CD8-positive, alpha-beta memory T cell (primary cell): ENCODE results near the gene KRTAP5-7. TPM values are rescaled to one million over a fixed set of nuclear protein-coding genes. Genes with fewer than 3 reads are reported as not detected.
"Not testable (repeated sequence)": the region's sequence is repeated elsewhere in the genome, so short reads cannot be mapped to it uniquely, and the experiment has no call there.

Experiments
- CTCF ChIA-PET: fragments of 350-600 bp; sonication (Branson Sonifier 250); formaldehyde crosslinking; loops from one replicate; lab custom pipeline; 2021; ENCODE audit warnings: antibody characterized with exemption; lab: Charles Lee
- POLR2A ChIA-PET: fragments of 350-600 bp; sonication (Branson Sonifier 250); formaldehyde crosslinking; loops from one replicate; lab custom pipeline; 2021; ENCODE audit warnings: antibody characterized with exemption; lab: Charles Lee
- DNase-seq, 5 donors: peaks; one replicate each; pipeline versions ENCODE4 v3.0.0 to v3.0.0-alpha.2; 2020 to 2022; ENCODE audit warnings: mixed read lengths in 1 of 5
- H3K27ac ChIP-seq: one replicate; pipeline ENCODE4 v1.7.0; 2013; ENCODE audit warnings: low read depth, mild to moderate bottlenecking, low read length, moderate library complexity
- H3K27me3 ChIP-seq: 2 replicates; pipeline ENCODE4 v1.7.0; 2013; ENCODE audit warnings: low read length, mild to moderate bottlenecking; ENCODE audit not compliant: insufficient read depth, poor library complexity, severe bottlenecking
- H3K36me3 ChIP-seq: 2 replicates; pipeline ENCODE4 v1.7.0; 2013; ENCODE audit warnings: mild to moderate bottlenecking, low read length, moderate library complexity; ENCODE audit not compliant: insufficient read depth
- H3K4me1 ChIP-seq: 2 replicates; pipeline ENCODE4 v1.7.0; 2013; ENCODE audit warnings: mild to moderate bottlenecking, low read length, moderate library complexity; ENCODE audit not compliant: insufficient read depth
- H3K4me3 ChIP-seq: 2 replicates; pipeline ENCODE4 v1.7.0; 2013; ENCODE audit warnings: mild to moderate bottlenecking, low read length
- H3K9me3 ChIP-seq: 2 replicates; pipeline ENCODE4 v1.7.0; 2013; ENCODE audit warnings: mild to moderate bottlenecking, low read length
- H3K27ac Mint-ChIP-seq, 8 donors: one replicate each; pipeline ENCODE4 v1.8.0; 2020 to 2021; ENCODE audit warnings: mixed read lengths in 8 of 8, mild to moderate bottlenecking in 6 of 8, inconsistent platforms in 3 of 8, moderate library complexity in 3 of 8
- H3K27me3 Mint-ChIP-seq, 2 donors: one replicate each; pipeline ENCODE4 v1.8.0; 2020 to 2021; ENCODE audit warnings: mixed read lengths in 2 of 2, mild to moderate bottlenecking in 1 of 2, moderate library complexity in 1 of 2
- H3K36me3 Mint-ChIP-seq, 3 donors: one replicate each; pipeline ENCODE4 v1.8.0; 2020 to 2021; ENCODE audit warnings: mixed read lengths in 3 of 3, inconsistent platforms in 1 of 3, mild to moderate bottlenecking in 1 of 3
- H3K4me1 Mint-ChIP-seq, 3 donors: one replicate each; pipeline ENCODE4 v1.8.0; 2020 to 2021; ENCODE audit warnings: mixed read lengths in 3 of 3, inconsistent platforms in 1 of 3, mild to moderate bottlenecking in 1 of 3
- H3K4me3 Mint-ChIP-seq, 7 donors: one replicate each; pipeline ENCODE4 v1.8.0; 2020 to 2021; ENCODE audit warnings: mixed read lengths in 7 of 7, mild to moderate bottlenecking in 6 of 7, moderate library complexity in 4 of 7, inconsistent platforms in 2 of 7
- H3K9me3 Mint-ChIP-seq, 5 donors: one replicate each; pipeline ENCODE4 v1.8.0; 2020 to 2022; ENCODE audit warnings: mixed read lengths in 5 of 5, mild to moderate bottlenecking in 3 of 5, moderate library complexity in 2 of 5, inconsistent platforms in 1 of 5
- polyA plus RNA-seq: library from polyadenylated mRNA; unstranded; fragments of 300-500 nt; fragmentation: Illumina TruSeq; gene quantifications from one replicate; pipeline ENCODE4 v1.2.3, GENCODE V29; 2021
- total RNA-seq, 2 experiments: library from RNA; stranded (reverse); gene quantifications; one replicate each; pipeline ENCODE4 v1.2.3, GENCODE V29; 2021

KRTAP5-7 gene
- total and polyA plus RNA-seq, 3 experiments from 2014 or later = not detected

DNA sequence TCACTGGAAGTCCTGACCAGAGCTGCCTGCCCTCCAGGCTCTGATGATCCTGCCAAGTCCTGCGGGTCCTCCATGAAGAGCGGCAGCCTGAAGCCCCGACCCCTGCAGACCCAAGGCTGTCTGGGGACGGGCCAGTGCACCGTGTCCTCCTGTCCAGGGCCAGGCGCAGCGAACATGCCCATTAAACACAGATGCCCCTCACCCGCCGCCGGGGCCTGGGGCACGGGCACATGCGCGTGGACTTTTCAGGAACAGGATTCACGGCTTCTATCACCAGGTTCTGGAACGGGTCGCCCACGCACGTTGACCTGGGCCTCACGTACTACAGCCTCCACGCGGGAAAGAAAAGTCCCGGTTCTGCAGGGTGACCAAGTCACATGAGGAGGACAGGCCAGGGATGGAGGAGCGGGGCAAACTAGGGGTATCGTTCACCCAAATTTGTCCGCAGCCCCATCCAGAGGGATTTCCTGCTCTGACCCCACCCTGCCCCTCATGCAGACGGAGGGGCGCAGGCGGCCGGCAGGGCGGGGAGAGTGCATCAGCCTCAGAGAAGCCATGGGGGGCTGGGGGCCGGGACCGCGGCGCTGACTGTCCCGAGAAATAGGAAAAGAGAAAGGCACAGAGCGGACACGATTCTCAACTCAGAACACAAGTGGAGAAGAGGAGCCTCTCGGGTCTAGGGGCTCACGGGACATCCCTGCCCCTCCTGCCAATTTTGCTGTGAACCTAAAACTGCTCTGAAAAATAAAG, 44.2 kb downstream of the KRTAP5-7 start:
- H3K27ac Mint-ChIP-seq, H3K4me1 ChIP-seq, POLR2A ChIA-PET, H3K27ac ChIP-seq, DNase-seq, H3K4me3 ChIP-seq, H3K4me3 Mint-ChIP-seq, H3K36me3 ChIP-seq, H3K9me3 Mint-ChIP-seq, H3K9me3 ChIP-seq, H3K4me1 Mint-ChIP-seq, H3K36me3 Mint-ChIP-seq, H3K27me3 ChIP-seq: not testable (repeated sequence)
- CTCF ChIA-PET = interaction anchor here (0.7 kb wide), 1 partner anchor 9 kb away, joined by 3 read pairs; no protein-coding TSS in a partner anchor
- peaks cover 14 to 20% of the 10 kb centered on the region in 2 donors for H3K27me3 Mint-ChIP-seq

DNA sequence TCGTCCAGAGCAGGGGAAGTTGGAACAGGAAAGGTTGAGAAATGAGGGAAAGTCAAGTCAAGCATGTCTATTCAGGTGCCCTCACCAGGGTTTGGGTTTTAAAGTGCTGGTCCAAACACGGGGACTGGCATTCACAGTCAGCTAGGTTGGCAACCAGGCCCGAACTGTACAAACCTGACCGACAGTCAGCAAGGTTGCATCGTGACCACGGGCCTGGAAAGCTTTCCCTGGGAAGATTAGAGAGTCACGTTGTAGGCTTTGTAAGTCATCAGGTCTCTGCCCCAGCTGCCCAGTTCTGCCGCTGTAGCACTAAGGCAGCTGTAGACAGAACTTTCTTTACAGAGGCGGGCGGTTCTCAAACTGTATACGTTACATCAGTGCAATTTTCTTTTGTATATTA, 45.7 kb downstream of the KRTAP5-7 start:
- peaks cover 14 to 15% of the 10 kb centered on the region in 2 donors for H3K27me3 Mint-ChIP-seq

DNA sequence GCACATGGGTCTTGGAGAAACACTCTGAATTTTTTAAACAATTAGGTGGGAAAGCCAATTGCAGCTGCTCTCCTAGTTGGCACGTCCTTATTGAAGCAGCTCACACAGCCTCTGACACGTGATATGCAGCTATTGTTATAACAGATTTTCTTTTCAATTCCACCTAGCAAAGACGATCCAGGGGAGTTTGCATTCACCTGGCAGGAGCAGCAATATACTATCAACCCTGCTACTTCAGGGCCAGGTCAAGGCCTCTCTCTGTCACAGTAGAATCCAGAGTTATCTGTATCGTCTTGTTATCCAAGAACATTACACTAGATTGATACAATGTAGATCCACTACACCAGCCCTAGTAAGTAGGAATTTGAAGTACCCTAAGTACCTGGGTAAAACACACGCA, 47.4 kb downstream of the KRTAP5-7 start:
- no peaks in the 10 kb centered on the region for H3K4me1 ChIP-seq
- Mint-ChIP-seq H3K4me3 (no peak overlapping the region), H3K36me3 (no peaks in the 10 kb centered on the region), H3K27ac (no peak overlapping the region), H3K9me3 (no peaks in the 10 kb centered on the region), H3K4me1 (no peaks in the 10 kb centered on the region), H3K27me3 (peaks cover 9% of the 10 kb centered on the region in 2 donors)
- ChIA-PET CTCF (no interaction called here), POLR2A (no interaction called here)
- H3K27me3 ChIP-seq = no peaks in the 10 kb centered on the region
- DNase-seq = no peak
- no peaks in the 10 kb centered on the region for H3K36me3 ChIP-seq
- H3K9me3 ChIP-seq = no peaks in the 10 kb centered on the region
- H3K4me3 ChIP-seq = no peak overlapping the region
- no peak overlapping the region for H3K27ac ChIP-seq

More for the DNA sequence above, 45.7 kb downstream of the KRTAP5-7 start:
- ChIA-PET CTCF (no interaction called here), POLR2A (no interaction called here)
- H3K4me3 Mint-ChIP-seq = no peak overlapping the region
- no peak for DNase-seq
- H3K27ac ChIP-seq = no peak overlapping the region
- H3K27me3 ChIP-seq = no peaks in the 10 kb centered on the region
- no peaks in the 10 kb centered on the region for H3K9me3 ChIP-seq
- H3K4me1 Mint-ChIP-seq = no peaks in the 10 kb centered on the region
- no peaks in the 10 kb centered on the region for H3K36me3 Mint-ChIP-seq
- no peaks in the 10 kb centered on the region for H3K4me1 ChIP-seq
- H3K9me3 Mint-ChIP-seq = no peaks in the 10 kb centered on the region
- H3K27ac Mint-ChIP-seq = no peak overlapping the region
- H3K36me3 ChIP-seq = no peaks in the 10 kb centered on the region
- H3K4me3 ChIP-seq = no peak overlapping the region

DNA sequence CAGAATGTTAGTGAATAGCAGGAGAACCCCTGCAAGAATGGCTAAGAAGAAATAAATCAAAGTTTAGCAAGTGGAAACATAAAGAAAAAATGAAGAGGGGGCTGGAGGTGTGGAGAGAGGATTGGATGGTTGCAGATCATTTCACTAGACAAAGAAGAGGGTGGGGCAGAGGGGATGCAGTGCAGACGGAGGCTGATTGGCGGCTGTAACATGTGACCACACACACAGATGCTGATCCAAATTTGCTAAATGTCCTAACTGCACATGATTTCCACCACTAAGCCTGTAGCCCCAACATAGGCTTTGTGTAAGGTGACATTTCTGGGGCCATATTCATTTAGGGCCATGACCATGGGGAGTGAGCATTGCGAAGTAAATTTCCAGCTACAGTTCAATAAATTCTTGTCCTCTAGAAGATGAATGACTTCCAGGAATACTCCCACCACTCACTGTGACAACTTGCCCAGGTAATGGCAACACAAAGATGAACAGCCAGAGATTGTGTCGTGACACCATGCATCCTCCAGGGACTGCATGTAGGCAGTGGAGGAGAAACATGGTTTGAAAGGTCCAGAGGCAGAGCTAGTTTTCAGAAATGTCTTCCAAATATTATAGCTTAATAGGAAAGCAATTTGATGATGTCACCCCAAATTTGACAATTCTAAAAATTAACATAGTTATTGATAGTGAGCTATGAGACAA, 48.8 kb downstream of the KRTAP5-7 start:
- Histone ChIP-seq H3K4me1 (no peaks in the 10 kb centered on the region), H3K9me3 (no peaks in the 10 kb centered on the region), H3K27ac (no peak overlapping the region), H3K4me3 (no peak overlapping the region), H3K27me3 (no peaks in the 10 kb centered on the region), H3K36me3 (no peaks in the 10 kb centered on the region)
- H3K27me3 Mint-ChIP-seq = peaks cover 12 to 14% of the 10 kb centered on the region in 2 donors
- CTCF ChIA-PET = no interaction called here
- peak overlapping the region in 1 of 8 donors; percentile 76 for H3K27ac Mint-ChIP-seq
- no peak for DNase-seq
- H3K4me3 Mint-ChIP-seq = no peak overlapping the region
- H3K9me3 Mint-ChIP-seq = no peaks in the 10 kb centered on the region
- no peaks in the 10 kb centered on the region for H3K36me3 Mint-ChIP-seq
- peaks cover 4 to 9% (median 8%) of the 10 kb centered on the region in 3 donors for H3K4me1 Mint-ChIP-seq
- POLR2A ChIA-PET = no interaction called here

DNA sequence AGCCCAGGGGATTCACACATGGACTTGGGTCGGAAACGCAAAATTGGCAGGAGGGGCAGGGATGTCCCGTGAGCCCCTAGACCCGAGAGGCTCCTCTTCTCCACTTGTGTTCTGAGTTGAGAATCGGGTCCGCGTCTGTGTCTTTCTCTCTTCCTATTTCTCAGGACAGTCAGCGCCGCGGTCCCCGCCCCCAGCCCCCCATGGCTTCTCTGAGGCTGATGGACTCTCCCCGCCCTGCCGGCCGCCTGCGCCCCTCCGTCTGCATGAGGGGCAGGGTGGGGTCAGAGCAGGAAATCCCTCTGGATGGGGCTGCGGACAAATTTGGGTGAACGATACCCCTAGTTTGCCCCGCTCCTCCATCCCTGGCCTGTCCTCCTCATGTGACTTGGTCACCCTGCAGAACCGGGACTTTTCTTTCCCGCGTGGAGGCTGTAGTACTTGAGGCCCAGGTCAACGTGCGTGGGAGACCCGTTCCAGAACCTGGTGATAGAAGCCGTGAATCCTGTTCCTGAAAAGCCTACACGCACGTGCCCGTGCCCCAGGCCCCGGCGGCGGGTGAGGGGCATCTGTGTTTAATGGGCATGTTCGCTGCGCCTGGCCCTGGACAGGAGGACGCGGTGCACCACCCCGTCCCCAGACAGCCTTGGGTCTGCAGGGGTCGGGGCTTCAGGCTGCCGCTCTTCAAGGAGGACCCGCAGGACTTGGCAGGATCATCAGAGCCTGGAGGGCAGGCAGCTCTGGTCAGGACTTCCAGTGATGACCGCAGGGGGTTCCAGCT, 49.8 kb downstream of the KRTAP5-7 start:
- H3K9me3 ChIP-seq, CTCF ChIA-PET, H3K27ac Mint-ChIP-seq, H3K4me1 ChIP-seq, H3K4me3 ChIP-seq, POLR2A ChIA-PET, H3K4me3 Mint-ChIP-seq, H3K27me3 ChIP-seq, H3K36me3 ChIP-seq, H3K27ac ChIP-seq, H3K36me3 Mint-ChIP-seq, DNase-seq, H3K9me3 Mint-ChIP-seq: not testable (repeated sequence)
- Mint-ChIP-seq H3K27me3 (peaks cover 15 to 21% of the 10 kb centered on the region in 2 donors), H3K4me1 (peaks cover 5 to 10% (median 10%) of the 10 kb centered on the region in 3 donors)

DNA sequence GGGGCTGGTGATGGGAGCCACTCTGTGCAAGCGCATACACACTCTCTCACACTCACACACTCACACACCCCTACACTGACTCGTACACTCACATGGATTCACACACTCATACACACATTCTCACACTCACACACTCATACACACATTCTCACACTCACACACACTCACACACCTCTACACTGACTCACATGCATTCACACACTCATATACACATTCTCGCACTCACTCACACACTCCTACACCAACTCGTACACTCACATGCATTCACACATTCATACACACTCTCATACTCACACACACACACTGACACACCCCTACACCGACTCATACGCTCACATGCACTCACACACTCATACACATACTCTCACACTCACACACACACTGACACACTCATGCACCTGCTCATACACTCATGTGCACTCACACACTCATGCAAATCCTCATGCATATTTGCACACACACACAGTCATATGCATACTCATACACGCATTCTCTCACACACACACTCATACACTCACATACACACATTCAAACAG, 50.5 kb downstream of the KRTAP5-7 start:
- ChIA-PET CTCF (no interaction called here), POLR2A (no interaction called here)
- no peak overlapping the region for H3K4me3 Mint-ChIP-seq
- no peaks in the 10 kb centered on the region for H3K9me3 Mint-ChIP-seq
- no peak for DNase-seq
- no peaks in the 10 kb centered on the region for H3K36me3 ChIP-seq
- H3K9me3 ChIP-seq = no peaks in the 10 kb centered on the region
- H3K27me3 Mint-ChIP-seq = peaks cover 18 to 25% of the 10 kb centered on the region in 2 donors
- H3K4me1 Mint-ChIP-seq = peaks cover 5 to 10% (median 10%) of the 10 kb centered on the region in 3 donors
- H3K27ac ChIP-seq = no peak overlapping the region
- H3K27me3 ChIP-seq = no peaks in the 10 kb centered on the region
- H3K36me3 Mint-ChIP-seq = no peaks in the 10 kb centered on the region
- no peak overlapping the region for H3K4me3 ChIP-seq
- H3K4me1 ChIP-seq = no peaks in the 10 kb centered on the region
- H3K27ac Mint-ChIP-seq = no peak overlapping the region
